ENCODE results near the gene SLCO4A1.
"Not testable (repeated sequence)": the region's sequence is repeated elsewhere in the genome, so short reads cannot be mapped to it uniquely, and the experiment has no call there.

The SLCO4A1 gene

DNA sequence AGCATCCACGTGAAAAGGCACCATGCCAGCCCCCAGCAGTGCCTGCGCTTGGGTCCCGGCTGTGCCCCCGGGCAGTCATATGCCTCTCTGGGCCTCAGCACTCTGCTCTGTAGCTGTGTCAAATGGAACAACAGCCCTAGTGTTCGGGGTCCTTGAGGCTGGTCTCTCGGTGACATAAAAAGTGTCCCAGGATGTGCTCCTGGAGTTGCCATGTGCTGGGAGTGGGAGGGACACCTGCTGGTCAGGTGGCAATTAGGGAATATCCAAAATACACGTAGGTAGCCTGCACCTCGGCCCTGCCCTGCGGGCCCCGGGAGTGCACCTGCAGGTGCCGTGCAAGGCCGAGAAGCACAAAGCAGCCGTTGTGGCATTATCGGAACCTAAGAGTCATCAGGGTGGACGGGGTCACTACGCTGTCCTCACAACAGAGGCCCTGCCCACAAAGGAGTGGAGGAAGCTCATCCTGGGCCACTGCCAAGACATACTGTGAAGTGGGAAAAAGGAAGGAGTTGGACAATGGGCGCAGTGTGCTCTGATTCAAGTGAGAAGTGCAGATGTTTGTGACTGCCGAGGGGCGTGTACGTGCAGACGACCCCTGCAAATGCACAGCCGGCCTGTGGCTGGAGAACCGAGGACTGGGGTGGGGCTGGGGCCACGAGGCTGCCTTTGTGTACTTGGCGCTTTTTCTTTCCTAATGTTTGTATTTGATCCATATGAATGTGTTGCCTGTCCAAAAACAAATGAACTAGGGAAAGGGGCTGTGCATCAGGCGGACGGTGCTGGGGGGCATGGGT, 24.6 kb downstream of the SLCO4A1 start:
- DNase-seq: no peak

DNA sequence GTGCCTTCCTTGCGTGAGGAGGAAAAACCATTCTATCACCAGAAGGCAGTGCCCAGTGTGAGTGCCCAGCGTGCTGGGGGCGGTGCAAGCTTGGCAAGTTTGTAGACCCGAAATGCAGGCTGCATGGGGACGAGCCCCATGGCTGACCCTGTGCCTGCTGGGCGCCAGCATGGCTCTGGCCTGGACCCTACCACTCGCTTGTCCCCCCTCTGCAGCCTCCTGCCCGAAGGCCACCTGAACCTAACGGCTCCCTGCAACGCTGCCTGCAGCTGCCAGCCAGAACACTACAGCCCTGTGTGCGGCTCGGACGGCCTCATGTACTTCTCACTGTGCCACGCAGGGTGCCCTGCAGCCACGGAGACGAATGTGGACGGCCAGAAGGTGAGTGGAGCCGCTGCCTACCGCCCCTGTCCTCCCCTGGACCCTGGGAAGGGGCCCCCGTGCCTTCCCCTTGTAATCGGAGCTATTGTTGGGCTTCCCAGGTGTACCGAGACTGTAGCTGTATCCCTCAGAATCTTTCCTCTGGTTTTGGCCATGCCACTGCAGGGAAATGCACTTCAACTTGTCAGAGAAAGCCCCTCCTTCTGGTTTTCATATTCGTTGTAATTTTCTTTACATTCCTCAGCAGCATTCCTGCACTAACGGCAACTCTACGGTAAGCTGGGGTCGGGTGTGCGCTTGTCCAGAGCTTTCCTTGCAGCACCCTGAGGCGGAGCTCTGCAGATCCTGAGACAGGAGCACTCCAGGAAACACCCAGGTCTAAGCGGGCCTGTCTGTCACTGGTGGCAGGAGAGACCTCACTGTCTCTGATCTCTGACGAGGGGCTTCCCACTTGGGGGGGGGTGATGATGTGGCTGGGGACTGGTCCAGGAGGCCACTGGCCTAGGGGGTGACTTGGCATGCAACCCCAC, 25.5 kb downstream of the SLCO4A1 start:
- no peak for DNase-seq

DNA sequence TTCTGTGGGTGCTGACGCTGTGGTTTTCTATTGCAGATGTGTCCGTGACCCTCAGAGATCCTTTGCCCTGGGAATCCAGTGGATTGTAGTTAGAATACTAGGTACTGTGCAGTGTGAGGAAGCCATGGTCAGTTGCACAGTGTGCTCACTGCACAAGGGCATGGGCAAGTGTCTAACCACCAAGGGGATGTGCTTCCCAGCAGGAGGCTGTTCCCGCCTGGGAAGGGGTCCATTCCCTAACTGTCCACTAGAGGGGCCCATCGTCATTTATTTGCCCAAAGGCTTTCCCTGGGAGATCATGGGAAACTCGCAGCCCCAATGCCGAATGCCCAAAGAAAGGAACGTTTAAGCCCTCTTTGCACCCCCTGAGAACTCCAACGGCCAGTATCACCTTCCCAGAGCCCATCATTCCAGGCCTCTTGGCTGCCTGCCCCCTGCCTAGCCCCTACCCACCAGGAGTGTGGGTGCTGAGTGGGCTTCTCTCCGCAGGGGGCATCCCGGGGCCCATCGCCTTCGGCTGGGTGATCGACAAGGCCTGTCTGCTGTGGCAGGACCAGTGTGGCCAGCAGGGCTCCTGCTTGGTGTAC, 26.2 kb downstream of the SLCO4A1 start:
- peak; percentile 65 for DNase-seq

DNA sequence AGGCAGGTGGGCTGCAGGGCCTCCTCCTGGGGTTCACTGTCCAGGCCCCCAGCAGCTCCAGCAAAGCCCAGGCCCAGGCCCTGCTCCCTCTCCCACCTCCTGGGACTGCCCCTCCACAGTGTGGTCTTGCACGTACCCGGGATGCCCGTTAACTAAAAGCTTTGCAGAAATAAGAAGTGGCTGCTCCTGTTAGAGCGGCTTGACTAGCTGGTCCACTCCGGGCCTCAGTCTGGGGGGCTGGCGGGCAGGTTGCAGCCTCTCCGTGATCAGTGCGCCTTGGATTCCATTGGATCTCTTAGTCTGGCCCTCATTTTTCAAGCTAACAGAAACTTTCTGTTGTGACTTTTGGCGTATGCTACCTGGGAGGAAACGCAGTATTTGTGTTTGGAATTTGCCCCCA, 26.9 kb downstream of the SLCO4A1 start:
- DNase-seq: no peak

DNA sequence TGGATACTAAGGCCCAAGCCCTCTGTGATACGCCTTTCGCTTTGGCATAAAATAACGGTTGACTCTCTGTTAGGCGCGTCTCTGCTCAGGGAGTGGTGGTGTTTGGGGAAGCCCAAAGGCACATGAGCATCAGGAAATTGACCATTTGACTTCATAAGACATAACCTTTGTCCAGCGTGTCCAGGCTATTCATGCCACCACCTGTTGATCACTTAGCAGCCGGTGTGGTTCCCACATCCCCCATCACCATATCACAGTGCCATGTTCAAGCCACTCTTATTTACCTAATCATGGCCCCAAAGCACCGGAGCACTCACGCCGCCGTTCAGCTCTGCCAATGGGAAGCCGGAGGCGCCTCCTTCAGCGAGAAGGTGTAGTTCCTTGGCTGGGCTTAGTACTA, 27.9 kb downstream of the SLCO4A1 start:
- DNase-seq: no peak

DNA sequence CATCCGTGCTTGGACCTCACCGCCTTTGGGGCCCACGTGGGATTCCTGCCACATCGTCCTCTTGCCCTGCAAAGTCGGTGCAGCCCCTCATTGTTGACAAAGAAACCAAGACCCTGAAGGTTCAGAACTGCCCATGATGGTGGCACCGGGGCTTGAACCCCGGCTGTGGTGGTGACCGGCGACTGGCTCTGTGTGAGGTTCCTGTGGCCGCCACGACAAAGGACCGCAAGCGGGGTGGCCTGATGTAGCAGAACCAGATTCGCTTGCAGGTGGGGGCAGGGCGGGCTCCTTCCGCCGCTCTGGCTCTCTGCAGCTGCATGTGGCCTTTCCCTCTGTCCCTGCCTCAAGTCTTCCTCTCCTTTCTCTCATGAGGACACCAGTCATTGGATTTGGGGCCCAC, 28.7 kb downstream of the SLCO4A1 start:
- DNase-seq: no peak

DNA sequence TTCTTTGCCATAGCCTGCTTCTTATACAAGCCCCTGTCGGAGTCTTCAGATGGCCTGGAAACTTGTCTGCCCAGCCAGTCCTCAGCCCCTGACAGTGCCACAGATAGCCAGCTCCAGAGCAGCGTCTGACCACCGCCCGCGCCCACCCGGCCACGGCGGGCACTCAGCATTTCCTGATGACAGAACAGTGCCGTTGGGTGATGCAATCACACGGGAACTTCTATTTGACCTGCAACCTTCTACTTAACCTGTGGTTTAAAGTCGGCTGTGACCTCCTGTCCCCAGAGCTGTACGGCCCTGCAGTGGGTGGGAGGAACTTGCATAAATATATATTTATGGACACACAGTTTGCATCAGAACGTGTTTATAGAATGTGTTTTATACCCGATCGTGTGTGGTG, 29.5 kb downstream of the SLCO4A1 start:
- no peak for DNase-seq

DNA sequence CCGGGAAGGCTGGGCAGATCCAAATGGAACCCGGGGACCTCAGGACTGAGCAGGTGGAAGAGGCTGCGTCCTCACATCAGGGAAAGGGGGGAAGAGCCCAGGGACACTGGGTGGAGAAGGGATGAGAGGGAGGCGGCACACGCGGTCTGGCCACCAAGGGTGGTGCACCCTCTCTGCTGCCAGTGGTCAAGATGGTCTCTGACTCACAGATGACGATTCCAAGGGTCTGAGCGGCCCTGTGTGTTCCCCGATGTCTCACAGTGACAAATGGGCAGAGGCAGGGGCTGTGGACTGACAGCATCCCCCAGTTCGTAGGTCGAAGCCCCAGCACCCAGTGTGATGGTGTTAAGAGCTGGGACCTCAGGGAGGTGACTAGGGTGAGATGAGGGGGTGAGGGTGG, 32.1 kb downstream of the SLCO4A1 start:
- DNase-seq: no peak

DNA sequence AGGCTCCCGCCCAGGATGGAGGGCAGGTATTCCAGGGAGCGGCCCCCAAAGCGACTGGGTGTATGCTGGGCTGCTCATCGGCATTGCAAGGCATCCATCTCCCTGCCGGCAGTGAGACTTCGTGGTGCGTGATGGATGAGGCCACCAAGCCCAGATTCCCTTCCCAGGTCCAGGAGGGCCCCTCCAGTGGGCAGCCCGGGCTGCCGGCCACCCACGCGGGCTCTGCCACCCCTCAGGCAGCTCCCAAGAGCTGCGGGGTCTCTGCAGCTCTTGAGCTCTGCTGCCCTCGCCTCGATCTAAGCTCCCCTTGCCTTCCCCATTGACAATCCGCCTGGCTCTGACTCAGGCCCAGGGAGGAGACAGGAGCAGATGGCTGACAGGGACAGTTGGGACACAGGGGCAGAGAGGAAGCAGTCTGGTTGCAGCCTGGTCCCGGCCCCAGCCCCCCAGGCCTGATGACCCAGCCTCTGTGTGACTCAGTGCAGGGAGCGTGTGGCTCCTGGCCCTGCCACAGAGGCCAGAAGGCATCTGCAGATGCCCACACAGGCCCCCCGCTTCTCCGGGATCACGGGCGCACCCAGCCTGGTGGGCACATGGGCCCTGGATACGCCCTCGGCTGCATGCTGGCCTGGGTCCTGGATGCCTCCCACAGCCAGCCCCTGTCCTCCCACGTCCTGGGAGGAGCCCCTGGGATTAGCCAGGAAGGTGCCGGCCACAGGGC, 33.0 kb downstream of the SLCO4A1 start:
- DNase-seq: no peak

DNA sequence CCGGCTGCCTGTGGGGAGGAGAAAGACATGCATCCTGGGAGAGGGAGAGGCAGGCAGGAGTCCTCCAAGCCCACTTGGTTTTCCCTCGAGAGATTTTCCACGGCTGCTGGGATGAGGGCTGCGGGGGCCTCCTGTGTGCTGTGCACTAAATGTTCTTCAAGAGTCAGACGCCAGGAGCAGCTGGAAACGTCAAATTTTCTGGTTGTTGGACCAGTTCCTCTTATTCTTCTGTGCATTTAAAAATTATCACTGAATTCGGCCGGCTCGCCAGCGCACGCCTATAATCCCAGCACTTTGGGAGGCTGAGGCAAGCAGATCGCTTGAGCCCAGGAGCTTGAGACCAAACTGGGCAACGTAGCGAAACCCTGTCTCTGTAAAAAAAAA, 33.6 kb downstream of the SLCO4A1 start:
- DNase-seq: no peak

DNA sequence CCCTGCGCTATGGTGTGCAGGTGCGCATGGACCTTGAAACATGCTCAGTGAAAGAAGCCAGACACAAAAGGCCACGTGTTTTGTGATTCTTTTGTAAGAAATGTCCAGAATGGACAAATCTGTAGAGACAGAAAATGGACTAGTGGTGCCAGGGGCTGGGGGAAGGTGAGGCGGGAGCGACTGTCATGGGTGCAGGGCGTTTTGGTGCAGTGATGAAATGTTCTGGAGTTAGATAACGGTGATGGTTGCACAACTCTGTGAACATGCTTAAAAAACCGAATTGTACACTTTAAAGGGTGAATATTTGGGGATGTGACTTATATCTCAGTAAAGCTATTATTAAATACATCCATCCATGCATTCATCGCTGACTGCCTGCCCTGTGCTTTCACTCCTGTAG, 34.7 kb downstream of the SLCO4A1 start:
- DNase-seq: no peak

DNA sequence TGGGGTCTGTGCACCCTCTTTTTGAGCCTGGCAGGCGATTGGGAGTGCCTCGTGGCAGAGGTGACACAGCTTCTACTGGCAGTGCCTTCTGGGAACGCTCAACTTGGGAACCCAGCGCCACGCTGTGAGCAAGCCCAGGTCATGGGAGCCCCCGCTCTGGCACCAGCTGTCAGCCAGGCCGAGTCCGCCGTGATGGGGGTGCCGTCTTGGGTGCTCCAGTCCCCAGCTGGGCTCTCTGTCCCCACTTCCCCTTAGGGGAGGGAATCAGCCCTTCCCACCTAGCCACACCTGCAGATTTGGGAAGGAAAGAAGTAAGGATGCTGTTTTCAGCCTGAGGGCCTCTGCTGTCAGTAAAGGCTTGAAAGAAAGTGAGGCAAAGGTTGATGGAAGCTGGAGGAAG, 35.4 kb downstream of the SLCO4A1 start:
- no peak for DNase-seq

DNA sequence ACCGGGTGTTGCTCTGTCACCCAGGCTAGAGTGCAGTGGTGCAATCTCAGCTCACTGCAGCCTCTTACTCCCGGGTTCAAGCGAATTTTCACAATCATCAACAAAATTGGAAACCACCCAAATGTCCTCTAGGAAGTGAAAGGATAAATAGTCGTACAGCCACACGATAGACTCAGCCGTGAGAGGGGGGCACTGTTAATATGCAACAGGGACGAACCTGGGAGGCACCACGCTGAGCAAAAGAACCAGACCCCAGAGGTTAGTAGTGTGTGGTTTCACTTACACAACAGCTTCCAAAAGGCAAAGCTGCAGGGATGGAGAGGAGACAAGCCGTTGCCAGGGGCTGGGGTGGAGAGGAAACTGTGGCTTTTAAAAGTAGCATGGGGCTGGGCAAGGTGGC, 36.2 kb downstream of the SLCO4A1 start:
- DNase-seq: no peak

DNA sequence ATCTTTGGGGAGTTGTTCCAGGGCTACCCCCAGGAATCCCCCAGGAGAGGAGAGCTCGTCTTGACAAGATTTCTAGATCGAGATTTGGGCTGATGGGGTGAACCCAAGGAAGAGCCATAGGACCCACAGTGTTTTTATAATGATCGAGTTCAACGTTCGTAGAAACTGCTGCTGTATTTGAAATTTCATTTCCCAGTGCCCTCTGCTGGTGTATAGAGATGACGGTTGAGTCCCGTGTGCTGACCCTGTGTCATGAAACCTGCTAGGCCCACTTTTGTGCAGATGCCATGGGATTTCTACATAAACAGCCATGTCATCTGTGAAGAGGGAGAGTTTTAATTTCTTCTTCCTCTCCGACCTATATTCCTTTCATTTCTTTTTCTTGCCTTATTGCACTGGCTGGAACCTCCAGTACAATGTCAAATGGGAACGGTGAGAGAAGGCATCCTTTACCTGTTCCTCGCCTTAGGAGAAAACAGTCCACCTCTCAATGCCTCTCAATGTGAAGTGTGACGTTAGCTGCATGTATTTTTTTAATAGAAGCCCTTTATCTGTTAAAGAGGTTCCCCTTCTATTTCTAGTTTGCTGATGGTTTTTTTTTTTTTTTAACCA, 37.8 kb downstream of the SLCO4A1 start:
- no peak for DNase-seq

DNA sequence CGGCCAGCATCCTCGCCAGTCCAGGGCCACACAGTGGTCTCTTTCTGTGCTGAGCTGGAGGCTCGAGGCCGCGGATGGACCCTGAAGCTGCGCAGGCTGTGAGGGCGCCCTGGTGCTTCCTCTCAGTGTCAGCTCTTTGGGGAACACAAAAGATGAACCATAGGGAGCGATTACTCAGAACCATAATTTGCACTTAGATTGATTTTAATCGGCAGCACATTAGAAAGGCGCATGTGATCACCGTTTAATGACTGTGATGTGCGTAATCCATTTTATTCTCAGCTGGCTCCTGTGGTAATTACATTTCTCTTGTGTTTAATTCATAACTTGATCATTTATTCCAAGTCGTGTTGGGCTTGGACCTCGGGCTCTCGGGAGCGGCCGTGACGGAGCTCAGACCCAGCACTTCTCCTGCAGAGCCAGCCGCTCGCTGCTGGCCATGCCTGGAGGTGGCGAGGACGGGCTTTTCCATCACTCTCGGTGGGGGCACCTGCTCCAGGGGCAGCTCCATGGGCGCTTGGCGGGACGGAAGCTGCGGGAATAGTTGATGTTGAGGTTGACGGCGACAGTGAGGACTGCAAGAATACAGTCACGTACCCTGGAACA, 40.7 kb downstream of the SLCO4A1 start:
- no peak for DNase-seq

DNA sequence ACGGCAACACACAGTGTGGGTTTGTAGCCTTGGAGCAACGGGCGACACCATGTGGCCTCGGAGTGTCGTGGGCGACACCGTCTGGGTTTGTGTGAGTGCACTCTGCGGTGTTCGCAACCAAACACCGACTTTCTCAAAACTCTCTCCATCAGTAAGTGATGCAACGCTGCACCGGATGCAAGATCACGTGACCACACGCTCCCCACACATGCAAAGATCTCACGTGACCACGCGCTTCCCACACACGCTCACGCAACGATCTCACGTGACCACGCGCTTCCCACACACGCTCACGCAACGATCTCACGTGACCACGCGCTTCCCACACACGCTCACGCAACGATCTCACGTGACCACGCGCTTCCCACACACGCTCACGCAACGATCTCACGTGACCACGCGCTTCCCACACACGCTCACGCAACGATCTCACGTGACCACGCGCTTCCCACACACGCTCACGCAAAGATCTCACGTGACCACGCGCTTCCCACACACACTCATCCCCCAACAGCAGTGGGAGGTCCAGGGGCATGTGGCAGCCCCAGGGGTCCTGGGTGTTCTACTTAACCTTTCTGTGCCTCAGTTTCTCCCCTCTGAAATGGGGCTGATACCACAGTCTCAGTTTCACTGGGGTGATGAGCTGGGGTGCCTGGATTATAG, 41.5 kb downstream of the SLCO4A1 start:
- DNase-seq: not testable (repeated sequence)

DNA sequence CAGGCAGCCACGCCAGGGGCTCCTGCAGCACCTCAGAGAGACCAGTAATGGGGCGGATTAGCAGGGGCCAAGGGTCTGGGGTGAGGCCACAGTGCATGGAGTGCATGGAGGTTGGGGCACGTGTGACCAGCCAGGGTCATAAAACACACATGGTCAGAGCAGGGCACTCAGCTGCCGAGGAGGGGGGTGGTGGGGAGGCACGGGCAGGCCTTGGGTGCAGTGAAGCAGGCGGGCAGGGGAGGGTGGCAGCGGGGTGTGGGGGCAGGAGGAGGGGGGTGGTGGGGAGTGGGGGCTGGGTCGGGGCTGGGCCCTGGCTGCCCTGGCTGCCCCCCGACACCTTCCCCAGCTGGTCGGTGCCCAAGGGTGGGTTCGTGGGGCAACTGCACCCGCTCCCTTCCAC, 42.7 kb downstream of the SLCO4A1 start:
- DNase-seq: no peak

DNA sequence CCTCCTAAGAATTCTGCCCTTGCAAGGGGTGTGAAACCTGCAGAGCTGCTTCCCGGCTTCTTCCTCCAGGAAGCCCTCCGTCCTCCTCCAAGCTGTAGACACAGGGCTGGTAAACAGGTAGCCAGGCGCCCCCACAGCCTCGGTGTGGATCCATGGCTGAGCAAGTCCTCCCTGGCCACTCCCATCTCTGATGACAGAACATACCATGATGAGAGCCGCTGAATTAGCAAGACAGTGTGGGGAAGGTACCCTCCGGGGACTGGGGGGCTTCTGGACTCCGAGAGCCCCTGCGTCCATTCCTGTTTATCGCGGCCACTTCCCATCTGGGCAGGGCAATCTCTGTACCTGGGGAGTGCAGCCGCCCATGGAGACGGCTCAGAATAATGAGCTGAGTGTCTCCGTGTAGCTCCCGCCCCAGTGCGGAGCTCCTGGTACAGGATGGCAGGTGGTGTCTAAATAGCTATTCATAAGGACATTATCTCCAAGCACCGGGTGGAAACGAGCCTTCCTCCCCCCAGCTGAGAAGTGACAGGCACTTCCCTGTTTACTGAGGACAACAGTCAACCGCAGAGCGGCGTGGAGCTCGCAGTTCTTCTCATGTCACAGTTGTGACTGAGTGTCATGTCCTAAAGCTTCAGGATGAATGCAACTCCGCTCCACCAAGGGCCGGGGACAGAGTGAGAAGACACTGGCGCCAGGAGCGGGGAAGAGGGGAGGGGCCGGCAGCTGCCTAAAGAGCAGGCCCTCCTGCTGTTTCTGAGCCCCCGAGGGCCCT, 43.7 kb downstream of the SLCO4A1 start:
- no peak for DNase-seq

DNA sequence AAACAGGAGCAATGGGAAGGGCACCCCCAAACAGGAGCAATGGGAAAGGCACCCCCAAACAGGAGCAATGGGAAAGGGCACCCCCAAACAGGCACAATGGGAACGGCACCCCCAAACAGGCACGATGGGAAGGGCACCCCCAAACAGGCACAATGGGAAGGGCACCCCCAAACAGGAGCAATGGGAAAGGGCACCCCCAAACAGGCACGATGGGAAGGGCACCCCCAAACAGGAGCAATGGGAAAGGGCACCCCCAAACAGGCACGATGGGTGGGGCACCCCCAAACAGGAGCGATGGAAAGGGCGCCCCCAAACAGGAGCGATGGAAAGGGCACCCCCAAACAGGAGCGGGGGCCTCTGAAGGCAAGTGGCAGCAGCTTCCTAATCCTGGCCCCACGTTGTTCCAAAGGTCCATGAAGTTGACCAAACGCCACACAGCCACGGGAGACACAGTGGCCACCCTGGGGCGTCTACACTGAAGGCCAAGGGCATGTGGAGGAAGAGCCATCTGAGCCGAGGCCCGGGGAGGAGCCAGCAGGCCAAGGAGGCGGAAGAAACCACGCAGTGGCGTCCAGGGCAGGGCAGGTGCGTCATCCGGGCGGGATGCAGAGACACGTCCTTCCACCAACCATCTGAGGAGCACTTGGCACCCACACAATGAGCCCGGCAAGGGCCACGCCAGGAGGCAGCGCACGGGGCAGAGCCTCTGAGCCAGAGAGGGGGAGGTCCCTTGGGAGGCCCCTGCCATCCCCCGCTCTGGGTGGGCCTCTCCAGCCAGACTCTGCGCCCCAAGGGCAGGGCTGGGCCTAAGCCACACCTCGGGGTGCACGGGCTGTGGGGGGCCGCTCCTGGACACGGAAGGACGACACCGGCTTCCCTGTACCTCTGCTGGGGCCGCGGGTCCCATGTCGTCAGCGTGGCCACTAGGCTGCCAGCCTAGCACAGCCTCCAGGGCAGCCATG, 44.8 kb downstream of the SLCO4A1 start:
- no peak for DNase-seq

DNA sequence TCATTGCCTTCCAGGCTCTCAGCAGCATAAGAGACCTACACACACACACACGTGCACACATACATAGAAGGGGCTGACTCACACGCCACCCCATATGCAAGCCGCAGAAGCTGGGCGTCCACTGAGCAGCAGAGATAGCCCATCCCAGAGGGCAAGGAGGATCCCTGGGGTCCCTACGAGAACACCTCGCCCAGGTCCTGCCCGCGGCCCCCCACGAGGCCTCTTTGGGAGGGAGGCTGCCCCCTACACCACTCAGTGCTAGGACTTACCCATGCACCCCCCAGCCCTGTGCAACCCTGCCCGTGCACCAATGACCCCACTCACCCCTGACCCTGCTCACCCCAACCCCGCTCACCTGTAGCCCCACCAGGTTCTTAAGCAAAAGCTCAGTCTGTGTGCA, 45.8 kb downstream of the SLCO4A1 start:
- DNase-seq: no peak
